ENCODE data around the gene PYHIN1. TPM values are rescaled to one million over a fixed set of nuclear protein-coding genes. Genes with fewer than 3 reads are reported as not detected.

The PYHIN1 gene
- total RNA-seq, 1 experiment from 2014 or later = not detected

- CTCF ChIA-PET = no interaction called here
- no peaks in the 10 kb centered on the region for H3K9me3 Mint-ChIP-seq (ENCODE audit: low read depth, unreplicated experiment)
- peaks cover 10% of the 10 kb centered on the region for H3K4me1 Mint-ChIP-seq (ENCODE audit: low read depth, unreplicated experiment)
- intact Hi-C loops (cut with micrococcal nuclease; ENCODE audit: unreplicated experiment) = loop anchor here (10.0 kb wide), 1 partner anchor 1521 kb away; no protein-coding TSS in a partner anchor
- no TSS peak for BruUV-seq (replicated peaks)
- DNase-seq = peak; percentile 69
- H3K36me3 Mint-ChIP-seq (ENCODE audit: insufficient read depth, unreplicated experiment) = peaks cover 28% of the 10 kb centered on the region
- peak overlapping the region; percentile 27 for H3K4me3 Mint-ChIP-seq (ENCODE audit: low read depth, unreplicated experiment)
- peak overlapping the region; percentile 79 for H3K27ac Mint-ChIP-seq (ENCODE audit: unreplicated experiment)
- H3K27me3 Mint-ChIP-seq (ENCODE audit: unreplicated experiment) = no peaks in the 10 kb centered on the region
- no peak for TF ChIP-seq CTCF (IDR thresholded peaks at IDR 0.05; ENCODE audit: unreplicated experiment)
These were observed 84.1 kb downstream of the PYHIN1 start for GRCh38 chr1:159015440-159015909.

- Mint-ChIP-seq H3K9me3 (ENCODE audit: low read depth, unreplicated experiment) (peaks cover 3% of the 10 kb centered on the region), H3K36me3 (ENCODE audit: insufficient read depth, unreplicated experiment) (peaks cover 22% of the 10 kb centered on the region), H3K27me3 (ENCODE audit: unreplicated experiment) (no peaks in the 10 kb centered on the region), H3K27ac (ENCODE audit: unreplicated experiment) (peak overlapping the region; percentile 29), H3K4me3 (ENCODE audit: low read depth, unreplicated experiment) (no peak overlapping the region), H3K4me1 (ENCODE audit: low read depth, unreplicated experiment) (no peaks in the 10 kb centered on the region)
- TF ChIP-seq CTCF (IDR thresholded peaks at IDR 0.05; ENCODE audit: unreplicated experiment) = no peak
- DNase-seq = no peak
- CTCF ChIA-PET = no interaction called here
- no TSS peak for BruUV-seq (replicated peaks)
- intact Hi-C loops (cut with micrococcal nuclease; ENCODE audit: unreplicated experiment) = no loop called here
These were observed 92.4 kb downstream of the PYHIN1 start for GRCh38 chr1:159023723-159024122.

- no peaks in the 10 kb centered on the region for H3K4me1 Mint-ChIP-seq (ENCODE audit: low read depth, unreplicated experiment)
- no peak for TF ChIP-seq CTCF (IDR thresholded peaks at IDR 0.05; ENCODE audit: unreplicated experiment)
- intact Hi-C loops (cut with micrococcal nuclease; ENCODE audit: unreplicated experiment) = no loop called here
- CTCF ChIA-PET = interaction anchor here (0.6 kb wide), 1 partner anchor 1880 kb away, joined by 4 read pairs; no protein-coding TSS in a partner anchor
- H3K4me3 Mint-ChIP-seq (ENCODE audit: low read depth, unreplicated experiment) = no peak overlapping the region
- no peak overlapping the region for H3K27ac Mint-ChIP-seq (ENCODE audit: unreplicated experiment)
- peaks cover 3% of the 10 kb centered on the region for H3K9me3 Mint-ChIP-seq (ENCODE audit: low read depth, unreplicated experiment)
- no peak for DNase-seq
- H3K27me3 Mint-ChIP-seq (ENCODE audit: unreplicated experiment) = no peaks in the 10 kb centered on the region
- BruUV-seq (replicated peaks) = no TSS peak
- peaks cover 13% of the 10 kb centered on the region for H3K36me3 Mint-ChIP-seq (ENCODE audit: insufficient read depth, unreplicated experiment)
These were observed 93.7 kb downstream of the PYHIN1 start for GRCh38 chr1:159025043-159025442.

Other genes starting within 250 kb of the PYHIN1 start
- 0.49 and 0.66 TPM in 2 replicates for gene SPTA1, start 244.8 kb upstream of the PYHIN1 start, total RNA-seq (2022)
- not detected in 2 replicates for gene OR6K2, start 230.9 kb upstream of the PYHIN1 start, total RNA-seq (2022)
- gene OR6K3, start 210.8 kb upstream of the PYHIN1 start, total RNA-seq (2022) = not detected in 2 replicates
- not detected in 2 replicates for gene OR6K6, start 176.8 kb upstream of the PYHIN1 start, total RNA-seq (2022)
- gene OR6N1, start 159.4 kb upstream of the PYHIN1 start, total RNA-seq (2022) = not detected in 2 replicates
- not detected in 2 replicates for gene OR6N2, start 150.3 kb upstream of the PYHIN1 start, total RNA-seq (2022)
- not detected in 2 replicates for gene MNDA, start 100.2 kb upstream of the PYHIN1 start, total RNA-seq (2022)
- gene IFI16, start 78.4 kb downstream of the PYHIN1 start, total RNA-seq (2022) = 52.8 and 84.5 TPM in 2 replicates
- not detected in 2 replicates for gene AIM2, start 145.2 kb downstream of the PYHIN1 start, total RNA-seq (2022)
- gene CADM3, start 240.1 kb downstream of the PYHIN1 start, total RNA-seq (2022) = not detected in 2 replicates